H9 (cell line): ENCODE results near the gene NAPEPLD. TPM values are rescaled to one million over a fixed set of nuclear protein-coding genes. Genes with fewer than 3 reads are reported as not detected.
"Not testable (repeated sequence)": the region's sequence is repeated elsewhere in the genome, so short reads cannot be mapped to it uniquely, and the experiment has no call there.

Source experiments
- DNase-seq: peaks from one replicate; pipeline ENCODE4 v3.0.0-alpha.2; 2017
- H2AFZ ChIP-seq: one replicate; pipeline ENCODE4 v1.6.1; 2013; ENCODE audit warnings: mild to moderate bottlenecking, low read length, control low read depth, moderate library complexity
- H2AK5ac ChIP-seq: 2 replicates; pipeline ENCODE4 v1.6.1; 2013; ENCODE audit warnings: low read length, control low read depth, mixed read lengths; ENCODE audit not compliant: insufficient read length
- H2BK120ac ChIP-seq: one replicate; pipeline ENCODE4 v1.6.1; 2013; ENCODE audit warnings: low read depth, mild to moderate bottlenecking, low read length, control low read depth, inconsistent platforms; ENCODE audit not compliant: poor library complexity, severe bottlenecking
- H2BK12ac ChIP-seq: 2 replicates; pipeline ENCODE4 v1.6.1; 2013; ENCODE audit warnings: low read length, control low read depth, mixed read lengths, low read depth; ENCODE audit not compliant: insufficient read length
- H2BK15ac ChIP-seq: 2 replicates; pipeline ENCODE4 v1.6.1; 2013; ENCODE audit warnings: low read depth, low read length, control low read depth
- H2BK20ac ChIP-seq: one replicate; pipeline ENCODE4 v1.6.1; 2013; ENCODE audit warnings: low read depth, mild to moderate bottlenecking, low read length, control low read depth, inconsistent platforms; ENCODE audit not compliant: poor library complexity, severe bottlenecking
- H2BK5ac ChIP-seq: 2 replicates; pipeline ENCODE4 v1.6.1; 2013; ENCODE audit warnings: low read length, control low read depth, mixed read lengths; ENCODE audit not compliant: insufficient read length
- H3K14ac ChIP-seq: 2 replicates; pipeline ENCODE4 v1.6.1; 2013; ENCODE audit warnings: low read length, control low read depth; ENCODE audit not compliant: insufficient read depth
- H3K18ac ChIP-seq: 2 replicates; pipeline ENCODE4 v1.6.1; 2013; ENCODE audit warnings: low read depth, mild to moderate bottlenecking, mixed read lengths, low read length, control low read depth; ENCODE audit not compliant: insufficient read length
- H3K23ac ChIP-seq: 2 replicates; pipeline ENCODE4 v1.6.1; 2013; ENCODE audit warnings: low read length, control low read depth, mixed read lengths, low read depth; ENCODE audit not compliant: insufficient read length
- H3K23me2 ChIP-seq: 2 replicates; pipeline ENCODE4 v1.6.1; 2013; ENCODE audit warnings: low read depth, mild to moderate bottlenecking, mixed read lengths, low read length, control low read depth; ENCODE audit not compliant: insufficient read length, poor library complexity, severe bottlenecking
- H3K27ac ChIP-seq: 2 replicates; pipeline ENCODE4 v1.5.1; 2013; ENCODE audit warnings: low read length, control low read depth, mixed read lengths, low read depth; ENCODE audit not compliant: insufficient read length
- H3K27me3 ChIP-seq: 2 replicates; pipeline ENCODE4 v1.6.1; 2013; ENCODE audit warnings: low read length, control low read depth, inconsistent platforms; ENCODE audit not compliant: insufficient read depth
- H3K4ac ChIP-seq: 2 replicates; pipeline ENCODE4 v1.6.1; 2013; ENCODE audit warnings: low read depth, mild to moderate bottlenecking, control low read depth, inconsistent platforms, low read length, moderate library complexity
- H3K4me1 ChIP-seq: 2 replicates; pipeline ENCODE4 v1.6.1; 2013; ENCODE audit warnings: low read length, control low read depth, inconsistent platforms; ENCODE audit not compliant: insufficient read depth
- H3K4me2 ChIP-seq: 2 replicates; pipeline ENCODE4 v1.6.1; 2013; ENCODE audit warnings: low read length, control low read depth, mixed read lengths; ENCODE audit not compliant: insufficient read length, insufficient read depth
- H3K56ac ChIP-seq: 2 replicates; pipeline ENCODE4 v1.6.1; 2013; ENCODE audit warnings: low read depth, mild to moderate bottlenecking, mixed read lengths, low read length, control low read depth; ENCODE audit not compliant: insufficient read length
- H3K79me1 ChIP-seq: 2 replicates; pipeline ENCODE4 v1.6.1; 2013; ENCODE audit warnings: low read depth, mild to moderate bottlenecking, moderate library complexity, low read length, control low read depth, inconsistent platforms; ENCODE audit not compliant: insufficient read depth, poor library complexity, severe bottlenecking
- H3K79me2 ChIP-seq: 2 replicates; pipeline ENCODE4 v1.6.1; 2013; ENCODE audit warnings: low read length, control low read depth, inconsistent platforms; ENCODE audit not compliant: insufficient read depth
- H3K9ac ChIP-seq: 2 replicates; pipeline ENCODE4 v1.6.1; 2013; ENCODE audit warnings: low read length, control low read depth, mixed read lengths; ENCODE audit not compliant: insufficient read length; ENCODE audit errors: extremely low read depth
- H3K9me3 ChIP-seq: one replicate; pipeline ENCODE4 v1.6.1; 2013; ENCODE audit warnings: low read depth, low read length, inconsistent platforms; ENCODE audit not compliant: control insufficient read depth
- H3T11ph ChIP-seq: one replicate; pipeline ENCODE4 v1.6.1; 2013; ENCODE audit warnings: mild to moderate bottlenecking, low read length, control low read depth, inconsistent platforms
- H4K20me1 ChIP-seq: one replicate; pipeline ENCODE4 v1.6.1; 2013; ENCODE audit not compliant: control insufficient read depth, insufficient read length, insufficient read depth
- H4K5ac ChIP-seq: 2 replicates; pipeline ENCODE4 v1.6.1; 2013; ENCODE audit warnings: low read depth, mild to moderate bottlenecking, mixed read lengths, low read length, control low read depth; ENCODE audit not compliant: insufficient read length
- H4K8ac ChIP-seq: replicated peaks from 2 replicates; pipeline ENCODE4 v1.6.1; 2013; ENCODE audit warnings: low read length, control low read depth, mixed read lengths, low read depth; ENCODE audit not compliant: insufficient read length
- H4K91ac ChIP-seq: 2 replicates; pipeline ENCODE4 v1.6.1; 2013; ENCODE audit warnings: low read depth, mild to moderate bottlenecking, moderate library complexity, mixed read lengths, low read length, control low read depth; ENCODE audit not compliant: insufficient read length
- H3K27ac Mint-ChIP-seq, 3 experiments: 2 replicates in 2 of 3; 3 replicates in 1 of 3; pipeline ENCODE4 v1.8.0; 2020 to 2021; ENCODE audit warnings: mixed read lengths in 3 of 3, mild to moderate bottlenecking in 1 of 3, moderate library complexity in 1 of 3
- H3K27me3 Mint-ChIP-seq: 2 replicates; pipeline ENCODE4 v1.8.0; 2021; ENCODE audit warnings: low read depth, mild to moderate bottlenecking, moderate library complexity, mixed read lengths
- H3K36me3 Mint-ChIP-seq, 3 experiments: 2 replicates in 2 of 3; 3 replicates in 1 of 3; pipeline ENCODE4 v1.8.0; 2020 to 2021; ENCODE audit warnings: low read depth in 3 of 3, mixed read lengths in 3 of 3; ENCODE audit not compliant: insufficient read depth in 1 of 3
- H3K4me1 Mint-ChIP-seq, 2 experiments: 2 replicates each; pipeline ENCODE4 v1.8.0; 2020; ENCODE audit warnings: mixed read lengths in 2 of 2
- H3K4me3 Mint-ChIP-seq, 2 experiments: 2 replicates in 1 of 2; 3 replicates in 1 of 2; pipeline ENCODE4 v1.8.0; 2020 to 2021; ENCODE audit warnings: mild to moderate bottlenecking in 2 of 2, mixed read lengths in 2 of 2, moderate library complexity in 1 of 2
- H3K9me3 Mint-ChIP-seq, 2 experiments: 2 replicates in 1 of 2; 3 replicates in 1 of 2; pipeline ENCODE4 v1.8.0; 2020; ENCODE audit warnings: mild to moderate bottlenecking in 2 of 2, mixed read lengths in 2 of 2, moderate library complexity in 1 of 2
- CTCF ChIP-seq: fragments of 200-600 bp; sonication (generic); conservative IDR thresholded peaks from 3 replicates; pipeline ENCODE4 v1.8.0; 2021; ENCODE audit warnings: antibody characterized with exemption, mild to moderate bottlenecking
- WGBS: extraction: QIAGEN DNeasy Blood & Tissue Kit; methylation state at CpG from one replicate; pipeline ENCODE4 v1.1.7; 2013; ENCODE audit warnings: missing lambda C conversion rate, low lambda C conversion rate, mixed read lengths; ENCODE audit not compliant: insufficient read length; ENCODE audit errors: extremely low coverage; 5-methylcytosine and 5-hydroxymethylcytosine counted together
- total RNA-seq: library from RNA; stranded (reverse); gene quantifications from 2 replicates; pipeline ENCODE4 v1.2.1, GENCODE V29; 2021

The NAPEPLD gene
- total RNA-seq, 1 experiment from 2014 or later: 9.3 TPM

- no peak overlapping the region for H3K27ac ChIP-seq
- peak overlapping the region; percentile 69 for H3K4me2 ChIP-seq
- H4K20me1 ChIP-seq: no peaks in the 10 kb centered on the region
- WGBS: no CpG with 5 or more reads among the region's 13 CpGs
- Mint-ChIP-seq H3K36me3 (peaks cover 2 to 4% (median 3%) of the 10 kb centered on the region in 3 experiments; a peak in 2 of 7 replicates), H3K4me1 (peaks cover 34 to 38% of the 10 kb centered on the region in 2 experiments), H3K9me3 (peaks cover 0 to 2% of the 10 kb centered on the region in 2 experiments; a peak in 1 of 5 replicates), H3K4me3 (peak overlapping the region; percentile 92 to 95), H3K27me3 (peaks cover 8% of the 10 kb centered on the region), H3K27ac (peak overlapping the region; percentile 96 to 99 (median 97))
- H2BK12ac ChIP-seq: no peak overlapping the region
- no peaks in the 10 kb centered on the region for H3K27me3 ChIP-seq
- H2AK5ac ChIP-seq: no peak overlapping the region
- no peaks in the 10 kb centered on the region; the same call in 1 of the 2 replicates for H3K4me1 ChIP-seq
- H3K9me3 ChIP-seq: no peaks in the 10 kb centered on the region
- no peak overlapping the region for H3K4ac ChIP-seq
- peak overlapping the region; percentile 77 for H3K9ac ChIP-seq
- no peaks in the 10 kb centered on the region for H3K79me1 ChIP-seq
- H3K14ac ChIP-seq: no peak overlapping the region; the same call in 1 of the 2 replicates
- H3K23ac ChIP-seq: no peak overlapping the region
- H4K8ac ChIP-seq: no peak overlapping the region
- H4K5ac ChIP-seq: no peak overlapping the region
- H3K18ac ChIP-seq: peak overlapping the region; percentile 72
- no peak overlapping the region for H2BK15ac ChIP-seq
- no peak overlapping the region for H3K56ac ChIP-seq
- H2BK5ac ChIP-seq: no peak overlapping the region
- no peak overlapping the region for H2BK20ac ChIP-seq
- peaks cover 4% of the 10 kb centered on the region; the same call in 1 of the 2 replicates for H3K79me2 ChIP-seq
- H2AFZ ChIP-seq: no peak overlapping the region
- no peak overlapping the region for H4K91ac ChIP-seq
- DNase-seq: no peak
- TF ChIP-seq CTCF: no peak
- H3T11ph ChIP-seq: no peak overlapping the region
- H3K23me2 ChIP-seq: peaks cover 8% of the 10 kb centered on the region
- no peak overlapping the region for H2BK120ac ChIP-seq
Measured at GRCh38 chr7:103148131-103148993, 537 bp downstream of the NAPEPLD start.

GRCh38 chr7:103144754-103145153 is 4.1 kb downstream of the NAPEPLD start:
- DNase-seq, H2AK5ac ChIP-seq, H3K4me3 Mint-ChIP-seq, H2BK5ac ChIP-seq, H2AFZ ChIP-seq, H4K20me1 ChIP-seq, H3K23me2 ChIP-seq, H3K9me3 ChIP-seq, H3K27me3 ChIP-seq, H3K79me2 ChIP-seq, H4K8ac ChIP-seq, H2BK120ac ChIP-seq, H2BK15ac ChIP-seq, H3K23ac ChIP-seq, H3K4me2 ChIP-seq, H3K4me1 ChIP-seq, H3K14ac ChIP-seq, H3K79me1 ChIP-seq, H4K91ac ChIP-seq, H3K56ac ChIP-seq, H2BK12ac ChIP-seq, H3K27ac Mint-ChIP-seq, H2BK20ac ChIP-seq, H3K18ac ChIP-seq, H3K27me3 Mint-ChIP-seq, H3K4ac ChIP-seq, H3K9ac ChIP-seq, H3T11ph ChIP-seq, H3K27ac ChIP-seq, H3K36me3 Mint-ChIP-seq, H4K5ac ChIP-seq, H3K9me3 Mint-ChIP-seq: not testable (repeated sequence)
- 100% methylated on average over 1 of the region's 2 CpGs for WGBS
- H3K4me1 Mint-ChIP-seq: peaks cover 36 to 43% of the 10 kb centered on the region in 2 experiments
